Thoracic aorta (tissue), 2 donors: ENCODE measurements around the gene MAN2B2. TPM values are rescaled to one million over a fixed set of nuclear protein-coding genes. Genes with fewer than 3 reads are reported as not detected.

ENCODE experiments used
- ATAC-seq: fragments of 150-250 bp; one replicate; pipeline ENCODE4 v1.8.0; 2017; ENCODE audit warnings: low read depth; ENCODE audit not compliant: insufficient number of reproducible peaks, low FRiP score
- DNase-seq: peaks from one replicate; pipeline ENCODE4 v3.0.0-alpha.2; 2020; ENCODE audit warnings: low spot score
- H3K27ac ChIP-seq, 2 donors: fragments of 200-600 bp; sonication (generic); 1 replicate in 1 of 2; 2 replicates in 1 of 2; pipeline ENCODE4 v1.5.1; 2016; ENCODE audit warnings: mild to moderate bottlenecking in 2 of 2, moderate library complexity in 2 of 2
- H3K27me3 ChIP-seq: fragments of 200-600 bp; sonication (generic); replicated peaks from 2 replicates; pipeline ENCODE4 v1.6.0; 2016; ENCODE audit warnings: mild to moderate bottlenecking; ENCODE audit not compliant: insufficient read depth
- H3K36me3 ChIP-seq: fragments of 200-600 bp; sonication (generic); one replicate; pipeline ENCODE4 v1.5.1; 2016
- H3K4me1 ChIP-seq, 2 donors: fragments of 200-600 bp; sonication (generic); 1 replicate in 1 of 2; 2 replicates in 1 of 2; pipeline versions ENCODE4 v1.5.1 to v1.6.0; 2016; ENCODE audit warnings: low read depth in 2 of 2, mild to moderate bottlenecking in 1 of 2; ENCODE audit not compliant: control insufficient read depth in 1 of 2
- H3K4me3 ChIP-seq: fragments of 200-600 bp; sonication (generic); 2 replicates; pipeline ENCODE4 v1.5.1; 2016; ENCODE audit warnings: mild to moderate bottlenecking
- H3K9me3 ChIP-seq: fragments of 200-600 bp; sonication (generic); 2 replicates; pipeline ENCODE4 v1.5.1; 2016
- CTCF ChIP-seq: fragments of 200-600 bp; sonication (generic); IDR thresholded peaks from one replicate; pipeline ENCODE4 v1.5.1; 2019; ENCODE audit warnings: antibody characterized with exemption
- total RNA-seq, 2 donors: library from RNA; depleted of rRNA; stranded (reverse); fragments of >200 nt; gene quantifications; one replicate each; pipeline versions ENCODE4 v1.1.0 to v1.2.3, GENCODE V29; 2016

MAN2B2 gene
- total RNA-seq, 2 donors from 2014 or later = 77.1 to 94.1 TPM

DNA sequence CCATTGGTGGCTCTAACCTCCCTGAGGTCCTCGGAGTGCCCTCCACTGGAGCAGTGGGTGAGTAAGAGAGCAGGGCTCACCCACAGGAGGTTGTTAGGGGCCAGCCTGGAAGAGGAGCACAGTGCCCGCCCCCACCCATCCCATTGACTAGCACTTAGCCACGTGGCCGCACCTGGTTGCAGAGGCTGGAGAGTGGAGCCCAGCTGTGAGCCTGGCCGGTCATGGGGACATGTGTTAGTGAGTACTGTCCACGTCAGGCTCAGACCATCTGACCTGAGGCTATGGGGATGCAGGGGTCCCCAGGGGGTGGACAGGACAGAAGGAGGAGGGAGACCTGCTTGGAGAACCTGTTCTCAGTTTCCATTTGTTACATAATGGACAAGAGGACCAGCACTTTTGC is 1.4 kb upstream of the MAN2B2 start:
- Histone ChIP-seq H3K36me3 (peaks cover 5% of the 10 kb centered on the region), H3K27ac (no peak overlapping the region), H3K27me3 (no peaks in the 10 kb centered on the region), H3K4me1 (peaks cover 10 to 18% of the 10 kb centered on the region in 2 donors), H3K9me3 (no peaks in the 10 kb centered on the region), H3K4me3 (no peak overlapping the region)
- TF ChIP-seq CTCF = no peak
- no peak for ATAC-seq
- no peak for DNase-seq

DNA sequence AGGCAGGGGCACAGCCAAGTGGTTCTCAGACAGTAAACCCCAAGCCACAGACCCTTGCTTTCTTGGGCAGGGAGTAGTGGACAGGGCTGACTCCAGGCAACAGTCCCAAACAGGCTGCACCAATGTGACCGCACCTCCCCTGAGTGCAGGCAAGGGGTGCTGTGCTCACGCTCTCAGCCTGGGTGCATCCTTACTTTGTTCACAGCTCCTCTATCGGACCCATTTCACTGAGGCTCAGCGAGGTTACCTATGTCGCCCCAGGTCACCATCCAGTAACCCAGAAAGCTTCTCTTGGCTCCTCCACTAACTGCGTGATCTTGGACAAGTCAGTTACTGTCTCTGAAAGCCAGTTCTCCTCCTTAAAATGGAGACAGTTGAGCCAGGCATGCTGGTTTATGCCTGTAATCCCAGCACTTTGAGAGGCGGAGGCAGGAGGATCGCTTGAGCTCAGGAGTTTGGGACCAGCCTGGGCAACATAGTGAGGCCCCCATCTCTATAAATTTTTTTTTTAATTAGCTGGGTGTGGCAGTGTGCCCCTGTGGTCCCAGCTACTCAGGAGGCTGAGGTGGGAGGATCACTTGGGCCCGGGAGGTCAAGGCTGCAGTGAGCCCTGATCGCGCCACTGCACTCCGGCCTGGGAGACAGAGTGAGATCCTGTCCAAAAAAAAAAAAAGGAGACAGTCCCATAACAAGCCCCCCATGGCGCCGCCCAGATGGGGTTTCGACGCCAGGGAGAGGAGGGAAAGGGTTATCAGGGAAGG is 823 bp upstream of the MAN2B2 start:
- no peaks in the 10 kb centered on the region for H3K9me3 ChIP-seq
- H3K27me3 ChIP-seq = no peaks in the 10 kb centered on the region
- peaks cover 10 to 18% of the 10 kb centered on the region in 2 donors for H3K4me1 ChIP-seq
- ATAC-seq (no peak), DNase-seq (no peak)
- peaks cover 6% of the 10 kb centered on the region for H3K36me3 ChIP-seq
- H3K4me3 ChIP-seq = peak overlapping the region; percentile 94
- no peak for TF ChIP-seq CTCF
- peak overlapping the region; percentile 51 to 78 for H3K27ac ChIP-seq

GRCh38 chr4:6575503-6576240 is 683 bp downstream of the MAN2B2 start:
- Histone ChIP-seq H3K27ac (peak overlapping the region; percentile 39 to 78), H3K4me1 (peaks cover 10 to 18% of the 10 kb centered on the region in 2 donors), H3K4me3 (peak overlapping the region; percentile 94), H3K9me3 (no peaks in the 10 kb centered on the region), H3K36me3 (peaks cover 16% of the 10 kb centered on the region), H3K27me3 (no peaks in the 10 kb centered on the region)
- ATAC-seq = no peak
- no peak for DNase-seq
- no peak for TF ChIP-seq CTCF

DNA sequence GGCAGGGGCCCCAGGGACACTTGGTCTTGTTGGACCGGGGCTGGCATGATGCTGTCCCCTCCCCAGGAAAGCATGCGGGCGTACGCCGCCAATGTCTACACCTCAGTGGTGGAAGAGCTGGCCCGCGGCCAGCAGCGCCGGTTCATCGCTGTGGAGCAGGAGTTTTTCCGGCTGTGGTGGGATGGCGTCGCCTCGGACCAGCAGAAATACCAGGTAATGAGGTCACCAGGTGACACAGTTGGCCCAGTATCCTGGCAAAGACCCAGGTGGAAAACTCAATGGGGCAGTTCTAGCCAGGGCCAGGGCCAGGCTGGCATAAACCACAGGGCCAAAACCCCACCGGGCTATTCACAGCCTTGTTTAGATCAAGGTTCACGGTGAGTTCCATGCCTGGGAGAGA is 1.5 kb downstream of the MAN2B2 start:
- Histone ChIP-seq H3K9me3 (no peaks in the 10 kb centered on the region), H3K4me1 (peaks cover 10 to 18% of the 10 kb centered on the region in 2 donors), H3K27ac (no peak overlapping the region), H3K4me3 (no peak overlapping the region), H3K27me3 (no peaks in the 10 kb centered on the region), H3K36me3 (peaks cover 18% of the 10 kb centered on the region)
- ATAC-seq (no peak), DNase-seq (no peak)
- TF ChIP-seq CTCF = no peak

GRCh38 chr4:6576932-6577331 is 1.9 kb downstream of the MAN2B2 start:
- no peak for TF ChIP-seq CTCF
- H3K27ac ChIP-seq = no peak overlapping the region
- H3K4me1 ChIP-seq = peaks cover 10 to 18% of the 10 kb centered on the region in 2 donors
- ATAC-seq (no peak), DNase-seq (no peak)
- H3K4me3 ChIP-seq = no peak overlapping the region
- H3K9me3 ChIP-seq = no peaks in the 10 kb centered on the region
- peaks cover 22% of the 10 kb centered on the region for H3K36me3 ChIP-seq
- no peaks in the 10 kb centered on the region for H3K27me3 ChIP-seq
